ENCODE results near the gene HOXA6.

Gene HOXA6

GRCh38 chr7:27103489-27104226, 43.9 kb downstream of the HOXA6 start:
- no peak overlapping the region for H3K27ac ChIP-seq
- TF ChIP-seq ZFX (IDR thresholded peaks at IDR 0.05; ENCODE audit: borderline replicate concordance) (no peak), CTCF (IDR thresholded peaks at IDR 0.05) (no peak)

- no peak within 1 kb of the TSS for H3K27ac ChIP-seq
- TF ChIP-seq CTCF (IDR thresholded peaks at IDR 0.05) (no peak), ZFX (IDR thresholded peaks at IDR 0.05; ENCODE audit: borderline replicate concordance) (no peak)
Observed at GRCh38 chr7:27102581-27103442, 44.8 kb downstream of the HOXA6 start, which contains the start of gene HOXA2. Gene HOXA2 (minus strand): TSS chr7:27102683. CDS start chr7:27102500, 183 bp downstream.

- TF ChIP-seq CTCF (IDR thresholded peaks at IDR 0.05), result no peak
- no peak for TF ChIP-seq ZFX (IDR thresholded peaks at IDR 0.05; ENCODE audit: borderline replicate concordance)
Observed at GRCh38 chr7:27101957-27102580, 45.5 kb downstream of the HOXA6 start.

GRCh38 chr7:27101171-27101956, 46.2 kb downstream of the HOXA6 start:
- no peak for TF ChIP-seq CTCF (IDR thresholded peaks at IDR 0.05)
- TF ChIP-seq ZFX (IDR thresholded peaks at IDR 0.05; ENCODE audit: borderline replicate concordance), result no peak
- no peak overlapping the region for H3K27ac ChIP-seq

More at GRCh38 chr7:27101957-27102580, 45.5 kb downstream of the HOXA6 start:
- no peak overlapping the region for H3K27ac ChIP-seq

- H3K27ac ChIP-seq, result no peak overlapping the region
- TF ChIP-seq ZFX (IDR thresholded peaks at IDR 0.05; ENCODE audit: borderline replicate concordance) (no peak), CTCF (IDR thresholded peaks at IDR 0.05) (no peak)
Observed at GRCh38 chr7:27100694-27101170, 46.8 kb downstream of the HOXA6 start.

- TF ChIP-seq CTCF (IDR thresholded peaks at IDR 0.05) (no peak), ZFX (IDR thresholded peaks at IDR 0.05; ENCODE audit: borderline replicate concordance) (no peak)
- no peak overlapping the region for H3K27ac ChIP-seq
Observed at GRCh38 chr7:27099453-27100370, 47.9 kb downstream of the HOXA6 start.

All from 22Rv1 (cell line).